Measurements from ENCODE around the gene PIP5K1C.

- TF ChIP-seq CTCF (IDR thresholded peaks at IDR 0.05; ENCODE audit: insufficient read depth, low read depth, low read length), result no peak
- no peak for TF ChIP-seq EZH2 (IDR thresholded peaks at IDR 0.05; ENCODE audit: insufficient read depth, low read length)
Measured at GRCh38 chr19:3622224-3622623, 78.0 kb downstream of the PIP5K1C start.

Measured in astrocyte (in vitro differentiated cells and primary cell).